GM12892 (cell line): ENCODE measurements around the gene STK32B.

ENCODE experiments used
- POLR2A ChIP-seq: IDR thresholded peaks from 2 replicates; pipeline ENCODE4 v1.6.1; 2011; ENCODE audit warnings: low read depth, low read length, control low read depth
- POLR2AphosphoS5 ChIP-seq: IDR thresholded peaks from 2 replicates; pipeline ENCODE4 v1.6.1; 2011; ENCODE audit warnings: low read depth, low read length, control low read depth
- TAF1 ChIP-seq: IDR thresholded peaks from 2 replicates; pipeline ENCODE4 v1.6.1; 2011; ENCODE audit warnings: low read depth, mild to moderate bottlenecking, control low read depth, low read length, borderline replicate concordance

- TF ChIP-seq POLR2A (no peak), TAF1 (no peak), POLR2AphosphoS5 (no peak)
These were observed 15.0 kb upstream of the STK32B start for GRCh38 chr4:5036239-5036638.
